HG02623 (cell line): ENCODE data around the gene CTXN3.

Experiments used
- ATAC-seq: cut with Tn5 transposase; IDR thresholded peaks from one replicate; pipeline ENCODE4 v1.9.1; 2021; ENCODE audit warnings: moderate library complexity; ENCODE audit not compliant: unreplicated experiment

Gene CTXN3

GRCh38 chr5:127649018-127649439 lies at the start of gene CTXN3:
Gene CTXN3, plus strand, starts transcription at chr5:127649082. Its CDS starts 8,440 bp downstream, at chr5:127657522.
- ATAC-seq: no peak

- ATAC-seq: no peak
These were observed 49.6 kb upstream of the CTXN3 start for GRCh38 chr5:127599320-127599719.

GRCh38 chr5:127599847-127600246 lies 49.0 kb upstream of the CTXN3 start:
- ATAC-seq: no peak

- no peak for ATAC-seq
These were observed 47.8 kb upstream of the CTXN3 start for GRCh38 chr5:127601111-127601510.

- ATAC-seq: no peak
These were observed 47.3 kb upstream of the CTXN3 start for GRCh38 chr5:127601601-127602000.

GRCh38 chr5:127602481-127602880 lies 46.4 kb upstream of the CTXN3 start:
- no peak for ATAC-seq

- ATAC-seq: no peak
These were observed 45.7 kb upstream of the CTXN3 start for GRCh38 chr5:127602896-127603844.

GRCh38 chr5:127608077-127608660 lies 40.7 kb upstream of the CTXN3 start:
- ATAC-seq: no peak

GRCh38 chr5:127609011-127609410 lies 39.9 kb upstream of the CTXN3 start:
- no peak for ATAC-seq

- no peak for ATAC-seq
These were observed 38.9 kb upstream of the CTXN3 start for GRCh38 chr5:127609957-127610356.

- no peak for ATAC-seq
These were observed 36.3 kb upstream of the CTXN3 start for GRCh38 chr5:127612441-127613141.

- ATAC-seq: no peak
These were observed 33.0 kb upstream of the CTXN3 start for GRCh38 chr5:127615916-127616315.

GRCh38 chr5:127619908-127620479 lies 28.9 kb upstream of the CTXN3 start:
- no peak for ATAC-seq

- no peak for ATAC-seq
These were observed 27.1 kb upstream of the CTXN3 start for GRCh38 chr5:127621601-127622325.

GRCh38 chr5:127634007-127634406 lies 14.9 kb upstream of the CTXN3 start:
- ATAC-seq: no peak

GRCh38 chr5:127639828-127640227 lies 9.1 kb upstream of the CTXN3 start:
- ATAC-seq: no peak

- ATAC-seq: no peak
These were observed 5.9 kb upstream of the CTXN3 start for GRCh38 chr5:127642949-127643348.

GRCh38 chr5:127643607-127644006 lies 5.3 kb upstream of the CTXN3 start:
- ATAC-seq: no peak

GRCh38 chr5:127645300-127645726 lies 3.6 kb upstream of the CTXN3 start:
- ATAC-seq: no peak

GRCh38 chr5:127647361-127647958 lies 1.4 kb upstream of the CTXN3 start:
- ATAC-seq: no peak
